Measurements from ENCODE around the gene ESPNL.

DNA sequence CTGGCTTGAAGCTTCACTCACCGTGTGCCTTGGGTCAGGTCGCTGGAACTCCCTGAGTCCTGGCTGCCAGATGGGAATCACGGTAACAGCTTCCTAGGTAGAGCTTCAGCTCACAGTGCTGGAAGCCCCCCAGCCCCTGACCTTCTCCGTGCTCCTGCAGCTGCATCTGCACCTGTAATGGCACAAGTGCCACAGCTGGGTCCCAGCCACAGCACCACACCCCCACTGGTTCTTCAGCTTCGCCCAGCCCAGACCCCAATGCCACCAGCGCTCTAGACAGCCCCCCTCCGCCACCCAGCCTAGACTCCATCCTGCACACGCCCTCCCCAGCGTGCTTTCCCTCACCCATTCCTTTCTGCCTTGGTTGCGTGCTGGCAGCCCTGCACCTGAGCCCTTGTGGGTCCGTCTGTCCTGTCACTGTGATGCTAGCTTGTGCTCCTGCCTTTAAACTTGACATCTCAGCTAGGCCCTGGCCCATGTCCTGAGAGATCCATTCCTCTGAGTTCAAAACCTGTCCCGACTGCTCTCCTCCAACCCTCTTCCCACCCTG, 7.6 kb upstream of the ESPNL start:
- TF ChIP-seq RUNX1 (IDR thresholded peaks at IDR 0.05; ENCODE audit: low read depth): no peak
- no peak for TF ChIP-seq C11orf30 (IDR thresholded peaks at IDR 0.05; ENCODE audit: low read depth)
